Upper lobe of right lung (tissue), 1 donor: ENCODE results near the gene HSPB1. TPM values are rescaled to one million over a fixed set of nuclear protein-coding genes. Genes with fewer than 3 reads are reported as not detected.
"Not testable (repeated sequence)": the region's sequence is repeated elsewhere in the genome, so short reads cannot be mapped to it uniquely, and the experiment has no call there.

Experiments
- ATAC-seq: fragments of 200-7000 bp; cut with Tn5 transposase; one replicate; pipeline ENCODE4 v1.9.1; 2020; ENCODE audit warnings: mild to moderate bottlenecking, moderate library complexity
- DNase-seq: peaks from one replicate; pipeline ENCODE4 v3.0.0-alpha.2; 2020
- H3K27ac ChIP-seq: fragments of 200-600 bp; one replicate; pipeline ENCODE4 v1.8.0; 2022
- H3K27me3 ChIP-seq: fragments of 200-600 bp; one replicate; pipeline ENCODE4 v1.8.0; 2022; ENCODE audit warnings: mild to moderate bottlenecking
- H3K36me3 ChIP-seq: fragments of 200-600 bp; one replicate; pipeline ENCODE4 v1.8.0; 2022
- H3K4me1 ChIP-seq: fragments of 200-600 bp; one replicate; pipeline ENCODE4 v1.8.0; 2022
- H3K4me3 ChIP-seq: fragments of 200-600 bp; one replicate; pipeline ENCODE4 v1.8.0; 2022; ENCODE audit warnings: mild to moderate bottlenecking
- H3K9me3 ChIP-seq: fragments of 200-600 bp; one replicate; pipeline ENCODE4 v1.8.0; 2022
- intact Hi-C: fragments of 100-400 bp; cut with DNase I; formaldehyde crosslinking; loops from one replicate; pipeline ENCODE4 v1.11.0; 2022
- total RNA-seq: library from RNA; stranded (reverse); fragmentation: NEBNext Ultra II Directional; extraction: Animal tissue kit (Norgen Biotek cat#: 25700); gene quantifications from one replicate; pipeline ENCODE4 v1.2.1, GENCODE V29; 2021
- TF ChIP-seq, protein P1 (sequence below): fragments of 200-600 bp; IDR thresholded peaks from one replicate; pipeline ENCODE4 v1.8.0; 2022; ENCODE audit warnings: antibody characterized with exemption
- donor health status: DM: no; HTN: yes; CAD: no; lungs with severe emphysema.

The HSPB1 gene
- total RNA-seq, 1 donor from 2014 or later, result 494 TPM

DNA sequence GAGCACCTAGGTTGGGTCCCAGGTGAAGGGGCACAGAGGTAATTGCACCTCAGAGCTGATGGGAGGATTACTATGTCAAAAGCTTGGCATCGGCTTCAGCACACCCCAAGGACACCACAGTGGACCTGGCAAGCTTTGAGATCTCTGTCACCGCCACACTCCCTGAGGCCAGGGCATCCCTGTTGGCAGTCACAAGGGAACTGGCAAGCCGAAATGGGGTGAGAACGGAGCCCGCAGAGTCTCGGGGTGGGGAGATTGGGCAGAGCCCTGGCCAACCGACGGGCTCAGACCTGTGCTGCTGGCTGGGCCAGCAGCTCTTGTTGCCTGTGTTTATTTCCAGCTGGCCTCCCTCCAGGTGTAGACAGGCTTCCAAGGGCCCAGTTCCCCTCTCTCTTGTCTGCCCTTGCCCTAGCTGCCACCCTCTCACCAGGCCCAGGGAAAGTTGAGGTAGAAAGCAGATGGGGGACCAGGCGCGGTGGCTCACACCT lies 2.5 kb downstream of the HSPB1 start:
- ATAC-seq (peak; percentile 13), DNase-seq (peak; percentile 76)
- intact Hi-C loops, result no loop called here
- no peaks in the 10 kb centered on the region for H3K27me3 ChIP-seq
- H3K36me3 ChIP-seq, result peaks cover 7% of the 10 kb centered on the region
- TF ChIP-seq, protein P1, sequence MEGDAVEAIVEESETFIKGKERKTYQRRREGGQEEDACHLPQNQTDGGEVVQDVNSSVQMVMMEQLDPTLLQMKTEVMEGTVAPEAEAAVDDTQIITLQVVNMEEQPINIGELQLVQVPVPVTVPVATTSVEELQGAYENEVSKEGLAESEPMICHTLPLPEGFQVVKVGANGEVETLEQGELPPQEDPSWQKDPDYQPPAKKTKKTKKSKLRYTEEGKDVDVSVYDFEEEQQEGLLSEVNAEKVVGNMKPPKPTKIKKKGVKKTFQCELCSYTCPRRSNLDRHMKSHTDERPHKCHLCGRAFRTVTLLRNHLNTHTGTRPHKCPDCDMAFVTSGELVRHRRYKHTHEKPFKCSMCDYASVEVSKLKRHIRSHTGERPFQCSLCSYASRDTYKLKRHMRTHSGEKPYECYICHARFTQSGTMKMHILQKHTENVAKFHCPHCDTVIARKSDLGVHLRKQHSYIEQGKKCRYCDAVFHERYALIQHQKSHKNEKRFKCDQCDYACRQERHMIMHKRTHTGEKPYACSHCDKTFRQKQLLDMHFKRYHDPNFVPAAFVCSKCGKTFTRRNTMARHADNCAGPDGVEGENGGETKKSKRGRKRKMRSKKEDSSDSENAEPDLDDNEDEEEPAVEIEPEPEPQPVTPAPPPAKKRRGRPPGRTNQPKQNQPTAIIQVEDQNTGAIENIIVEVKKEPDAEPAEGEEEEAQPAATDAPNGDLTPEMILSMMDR, result no peak
- H3K4me3 ChIP-seq, result peak overlapping the region; percentile 95
- H3K9me3 ChIP-seq, result no peaks in the 10 kb centered on the region
- H3K27ac ChIP-seq, result peak overlapping the region; percentile 81
- peaks cover 27% of the 10 kb centered on the region for H3K4me1 ChIP-seq

DNA sequence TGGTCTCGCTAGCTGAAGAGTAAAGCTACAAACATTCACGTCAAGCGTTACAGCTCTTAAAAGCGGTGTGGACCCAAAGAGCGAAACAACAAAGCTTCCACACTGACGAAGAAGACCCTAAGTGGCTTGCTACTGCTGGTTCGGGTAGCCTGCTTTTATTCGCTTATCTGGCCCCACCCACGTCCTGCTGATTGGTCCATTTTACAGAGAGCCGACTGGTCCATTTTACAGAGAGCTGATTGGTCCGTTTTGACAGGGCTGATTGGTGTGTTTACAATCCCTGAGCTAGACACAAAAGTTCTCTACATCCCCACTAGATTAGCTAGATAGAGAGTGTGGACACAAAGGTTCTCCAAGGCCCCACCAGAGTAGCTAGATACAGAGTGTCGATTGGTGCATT lies 6.4 kb downstream of the HSPB1 start:
- H3K36me3 ChIP-seq, H3K9me3 ChIP-seq, H3K27ac ChIP-seq, ATAC-seq, H3K27me3 ChIP-seq, H3K4me3 ChIP-seq, intact Hi-C loops, DNase-seq: not testable (repeated sequence)
- peaks cover 22% of the 10 kb centered on the region for H3K4me1 ChIP-seq

DNA sequence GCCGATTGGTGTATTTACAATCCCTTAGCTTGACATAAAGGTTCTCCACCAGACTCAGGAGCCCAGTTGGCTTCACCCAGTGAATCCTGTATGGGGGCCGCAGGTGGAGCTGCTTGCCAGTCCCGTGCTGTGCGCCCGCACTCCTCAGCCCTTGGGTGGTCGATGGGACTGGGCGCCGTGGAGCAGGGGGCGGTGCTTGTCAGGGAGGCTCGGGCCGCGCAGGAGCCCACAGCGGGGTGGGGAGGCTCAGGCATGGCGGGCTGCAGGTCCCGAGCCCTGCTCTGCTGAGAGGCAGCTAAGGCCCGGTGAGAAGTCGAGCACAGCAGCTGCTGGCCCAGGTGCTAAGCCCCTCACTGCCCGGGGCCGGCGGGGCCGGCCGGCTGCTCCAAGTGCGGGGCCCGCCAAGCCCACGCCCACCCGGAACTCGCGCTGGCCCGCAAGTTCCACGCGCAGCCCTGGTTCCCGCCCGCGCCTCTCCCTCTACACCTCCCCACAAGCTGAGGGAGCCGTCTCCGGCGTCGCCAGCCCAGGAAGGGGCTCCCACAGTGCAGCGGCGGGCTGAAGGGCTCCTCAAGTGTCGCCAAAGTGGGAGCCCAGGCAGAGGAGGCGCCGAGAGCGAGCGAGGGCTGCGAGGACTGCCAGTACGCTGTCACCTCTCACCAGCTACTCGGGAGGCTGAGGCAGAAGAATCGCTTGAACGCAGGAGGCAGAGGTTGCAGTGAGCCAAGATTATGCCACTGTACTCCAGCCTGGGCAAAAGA lies 7.0 kb downstream of the HSPB1 start:
- H3K27ac ChIP-seq, H3K36me3 ChIP-seq, H3K9me3 ChIP-seq, H3K4me3 ChIP-seq, DNase-seq, ATAC-seq, H3K27me3 ChIP-seq: not testable (repeated sequence)
- intact Hi-C loops, result loop anchor here (10.0 kb wide), 1 partner anchor 135 kb away; no protein-coding TSS in a partner anchor
- H3K4me1 ChIP-seq, result peaks cover 20% of the 10 kb centered on the region

DNA sequence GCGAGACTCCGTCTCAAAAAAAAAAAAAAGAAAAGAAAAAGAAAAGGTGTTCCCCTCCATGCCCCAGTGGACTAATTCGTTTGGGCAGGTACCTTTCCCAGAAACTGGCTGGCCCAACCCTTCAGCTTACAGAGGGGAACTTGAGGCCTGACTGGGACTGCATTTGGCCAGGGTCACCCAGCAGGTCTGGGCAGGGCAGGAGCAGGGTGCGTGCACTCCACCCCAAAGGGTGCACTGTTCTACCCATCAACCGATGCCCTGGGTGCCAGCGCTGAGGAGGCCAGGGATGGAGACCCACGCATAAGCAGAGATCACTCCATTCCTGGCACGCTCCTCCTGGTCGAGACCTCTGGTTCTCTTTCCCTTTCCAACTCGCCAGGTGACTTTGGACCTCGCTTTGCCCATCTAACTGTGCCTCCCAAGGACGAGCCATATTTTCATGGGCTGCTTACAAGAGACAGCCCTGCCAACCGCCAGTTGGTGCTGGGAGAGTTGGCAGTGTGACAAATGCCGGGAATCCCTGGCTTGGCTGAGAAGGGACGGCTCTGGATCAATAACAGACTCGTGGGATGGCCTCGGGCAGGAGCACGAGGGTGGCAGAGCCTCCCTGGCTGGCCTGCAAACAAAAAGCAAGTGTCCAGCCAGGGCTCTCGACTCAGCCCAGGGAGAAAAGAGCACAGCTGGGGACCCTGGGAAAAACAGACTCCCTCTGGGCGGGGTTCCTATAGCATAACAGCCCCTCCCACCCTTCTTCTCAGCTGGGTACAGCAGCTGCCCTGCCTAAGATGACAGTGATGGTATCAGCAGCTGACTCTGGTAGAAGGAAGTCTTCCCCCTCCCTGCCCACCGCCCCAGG lies 7.9 kb downstream of the HSPB1 start:
- DNase-seq (no peak), ATAC-seq (no peak)
- peaks cover 12% of the 10 kb centered on the region for H3K4me1 ChIP-seq
- TF ChIP-seq, protein P1, result no peak
- no peaks in the 10 kb centered on the region for H3K9me3 ChIP-seq
- no peak overlapping the region for H3K4me3 ChIP-seq
- H3K27me3 ChIP-seq, result no peaks in the 10 kb centered on the region
- intact Hi-C loops, result loop anchor here (10.0 kb wide), 1 partner anchor 136 kb away; no protein-coding TSS in a partner anchor
- H3K27ac ChIP-seq, result no peak overlapping the region
- no peaks in the 10 kb centered on the region for H3K36me3 ChIP-seq

DNA sequence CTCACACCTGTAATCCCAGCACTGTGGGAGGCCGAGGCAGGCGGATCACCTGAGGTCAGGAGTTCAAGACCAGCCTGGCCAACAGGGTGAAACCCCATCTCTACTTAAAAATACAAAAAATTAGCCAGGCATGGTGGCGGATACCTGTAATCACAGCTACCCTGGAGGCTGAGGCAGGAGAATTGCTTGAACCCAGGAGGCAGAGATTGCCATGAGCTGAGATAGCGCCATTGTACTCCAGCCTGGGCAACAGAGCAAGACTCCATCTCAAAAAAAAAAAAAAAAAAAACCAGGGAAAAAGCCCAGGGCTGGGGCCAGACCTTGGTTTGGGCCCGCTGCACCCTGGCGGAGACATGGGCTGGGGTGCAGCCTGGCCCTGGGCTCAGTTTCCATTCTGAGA lies 9.4 kb downstream of the HSPB1 start:
- not testable (repeated sequence) for H3K4me3 ChIP-seq, DNase-seq, H3K27ac ChIP-seq, ATAC-seq, H3K36me3 ChIP-seq, H3K9me3 ChIP-seq, H3K4me1 ChIP-seq, H3K27me3 ChIP-seq
- intact Hi-C loops, result loop anchor here (10.0 kb wide), 1 partner anchor 137 kb away; no protein-coding TSS in a partner anchor

DNA sequence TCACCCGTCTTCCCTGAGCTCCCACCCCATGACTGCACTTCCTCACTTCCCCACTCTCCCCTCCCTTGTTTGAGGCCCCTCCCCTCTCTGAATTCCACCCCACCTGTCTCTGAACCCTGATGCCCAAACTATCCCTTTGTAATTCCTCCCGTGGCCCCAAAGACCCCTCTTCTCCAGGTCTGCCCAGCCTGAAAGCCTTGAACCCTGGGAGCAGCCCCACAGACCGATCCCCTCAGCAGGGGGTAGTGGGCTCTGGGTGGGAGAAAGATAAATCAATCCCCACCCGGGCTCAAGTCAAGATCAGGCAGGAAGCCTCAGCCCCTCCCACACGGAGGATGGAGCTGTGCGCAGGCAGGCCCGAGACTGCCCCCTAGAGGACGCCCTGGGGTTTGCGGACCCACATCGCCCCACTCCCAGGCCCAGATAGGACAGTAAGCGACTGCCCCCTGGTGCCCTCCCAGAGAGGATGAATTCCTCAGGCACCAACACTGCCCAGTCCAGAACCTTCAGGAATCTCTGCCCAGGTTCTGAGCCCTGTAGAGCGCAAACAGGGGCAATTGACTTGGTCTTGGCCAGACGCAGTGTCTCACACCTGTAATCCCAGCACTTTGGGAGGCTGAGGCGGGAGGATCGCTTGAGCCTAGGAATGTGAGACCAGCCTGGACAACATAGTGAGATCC lies 11.7 kb downstream of the HSPB1 start:
- Histone ChIP-seq H3K9me3 (no peaks in the 10 kb centered on the region), H3K27ac (no peak overlapping the region), H3K4me3 (no peak overlapping the region), H3K4me1 (peaks cover 15% of the 10 kb centered on the region), H3K36me3 (no peaks in the 10 kb centered on the region), H3K27me3 (no peaks in the 10 kb centered on the region)
- ATAC-seq (peak; percentile 92), DNase-seq (peak; percentile 97)
- intact Hi-C loops, result loop anchor here (10.0 kb wide), 1 partner anchor 139 kb away; no protein-coding TSS in a partner anchor
- TF ChIP-seq, protein P1, result peak; percentile 100

DNA sequence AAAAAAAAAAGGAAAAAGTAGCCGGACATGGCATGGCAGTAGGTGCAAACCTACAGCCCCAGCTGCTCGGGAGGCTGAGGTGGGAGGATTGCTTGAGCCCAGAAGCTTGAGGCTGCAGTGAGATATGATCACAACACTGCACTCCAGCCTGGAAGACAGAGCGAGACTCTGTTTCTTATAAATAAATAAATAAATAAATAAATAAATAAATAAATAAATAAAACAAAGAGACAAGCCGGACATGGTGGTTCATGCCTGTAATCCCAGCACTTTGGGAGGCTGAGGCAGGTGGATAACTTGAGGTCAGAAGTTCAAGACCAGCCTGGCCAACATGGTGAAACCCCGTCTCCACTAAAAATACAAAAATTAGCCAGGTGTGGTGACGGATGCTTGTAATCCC lies 12.3 kb downstream of the HSPB1 start:
- not testable (repeated sequence) for ATAC-seq, DNase-seq, H3K4me3 ChIP-seq, H3K27me3 ChIP-seq, H3K36me3 ChIP-seq, H3K27ac ChIP-seq, H3K9me3 ChIP-seq
- peaks cover 18% of the 10 kb centered on the region for H3K4me1 ChIP-seq
- intact Hi-C loops, result loop anchor here (10.0 kb wide), 1 partner anchor 140 kb away; no protein-coding TSS in a partner anchor
